ENCODE measurements around the gene SPATS2. TPM values are rescaled to one million over a fixed set of nuclear protein-coding genes. Genes with fewer than 3 reads are reported as not detected.

SPATS2 gene
- polyA plus RNA-seq, 1 experiment = 23.1 TPM

- POLR2A ChIA-PET = no interaction called here
- Histone ChIP-seq H3K27me3 (ENCODE audit: control insufficient read depth, insufficient read depth, low read length) (peaks cover 5% of the 10 kb centered on the region; the same call in 1 of the 2 replicates), H3K36me3 (ENCODE audit: control insufficient read depth, insufficient read depth, low read length) (peaks cover 29% of the 10 kb centered on the region), H3K4me3 (ENCODE audit: low read depth, low read length) (no peak overlapping the region)
- CTCF ChIA-PET = interaction anchor here (0.5 to 1.3 kb wide), 5 partner anchors 23 to 270 kb away, joined by 3 to 6 read pairs (median 4); no protein-coding TSS in a partner anchor
- no peak for TF ChIP-seq CTCF (IDR thresholded peaks at IDR 0.05; ENCODE audit: insufficient read depth, low read depth, low read length)
- no peak for DNase-seq (ENCODE audit: low read depth)
Measured at GRCh38 chr12:49556391-49557186, 189.3 kb downstream of the SPATS2 start.

DNA sequence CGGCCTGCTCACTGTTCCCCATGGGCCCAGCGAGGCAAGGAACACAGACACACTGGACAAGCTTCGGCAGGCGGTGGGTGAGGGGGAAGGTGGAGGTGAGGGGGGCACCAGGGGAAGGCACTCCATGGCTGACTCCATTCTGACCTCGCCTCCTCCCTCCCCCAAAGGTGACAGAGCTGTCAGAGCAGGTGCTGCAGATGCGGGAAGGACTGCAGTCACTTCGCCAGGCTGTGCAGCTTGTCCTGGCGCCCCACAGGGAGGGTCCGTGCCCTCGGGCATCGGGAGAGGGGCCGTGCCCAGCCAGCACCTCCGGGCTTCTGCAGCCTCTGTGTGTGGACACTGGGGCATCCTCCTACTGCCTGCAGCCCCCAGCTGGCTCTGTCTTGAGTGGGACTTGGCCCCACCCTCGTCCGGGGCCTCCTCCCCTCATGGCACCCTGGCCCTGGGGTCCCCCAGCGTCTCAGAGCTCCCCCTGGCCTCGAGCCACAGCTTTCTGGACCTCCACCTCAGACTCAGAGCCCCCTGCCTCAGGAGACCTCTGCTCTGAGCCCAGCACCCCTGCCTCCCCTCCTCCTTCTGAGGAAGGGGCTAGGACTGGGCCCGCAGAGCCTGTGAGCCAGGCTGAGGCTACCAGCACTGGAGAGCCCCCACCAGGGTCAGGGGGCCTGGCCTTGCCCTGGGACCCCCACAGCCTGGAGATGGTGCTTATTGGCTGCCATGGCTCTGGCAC lies 190.1 kb downstream of the SPATS2 start:
- ChIA-PET POLR2A (no interaction called here), CTCF (interaction anchor here (0.5 to 1.3 kb wide), 5 partner anchors 23 to 271 kb away, joined by 3 to 6 read pairs (median 5); no protein-coding TSS in a partner anchor)
- no peak for DNase-seq (ENCODE audit: low read depth)
- TF ChIP-seq CTCF (IDR thresholded peaks at IDR 0.05; ENCODE audit: insufficient read depth, low read depth, low read length) = no peak
- Histone ChIP-seq H3K27me3 (ENCODE audit: control insufficient read depth, insufficient read depth, low read length) (no peaks in the 10 kb centered on the region; the same call in 1 of the 2 replicates), H3K36me3 (ENCODE audit: control insufficient read depth, insufficient read depth, low read length) (peaks cover 32% of the 10 kb centered on the region), H3K4me3 (ENCODE audit: low read depth, low read length) (no peak overlapping the region)

DNA sequence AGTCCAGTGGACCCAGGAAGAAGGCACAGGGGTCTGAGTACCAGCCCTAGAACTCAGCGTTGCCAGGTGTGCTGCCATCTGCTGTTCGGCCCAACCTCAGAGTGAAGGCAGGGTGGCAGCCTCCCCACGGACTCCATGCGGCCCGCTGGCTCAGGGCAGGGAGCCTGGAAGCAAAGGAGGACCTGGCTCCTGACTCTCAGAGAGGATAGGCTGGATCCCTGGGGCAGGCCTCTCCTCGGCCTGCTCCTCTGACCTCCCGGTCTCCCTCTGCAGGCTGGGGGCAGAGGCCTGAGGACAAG lies 190.6 kb downstream of the SPATS2 start:
- no peaks in the 10 kb centered on the region for H3K27me3 ChIP-seq (ENCODE audit: control insufficient read depth, insufficient read depth, low read length)
- no peak overlapping the region for H3K4me3 ChIP-seq (ENCODE audit: low read depth, low read length)
- POLR2A ChIA-PET = no interaction called here
- peak; percentile 19 for TF ChIP-seq CTCF (IDR thresholded peaks at IDR 0.05; ENCODE audit: insufficient read depth, low read depth, low read length)
- CTCF ChIA-PET = interaction anchor here (1.1 to 1.2 kb wide), 3 partner anchors 22 to 226 kb away, joined by 3 to 6 read pairs (median 5); no protein-coding TSS in a partner anchor
- peaks cover 34% of the 10 kb centered on the region for H3K36me3 ChIP-seq (ENCODE audit: control insufficient read depth, insufficient read depth, low read length)
- DNase-seq (ENCODE audit: low read depth) = no peak

DNA sequence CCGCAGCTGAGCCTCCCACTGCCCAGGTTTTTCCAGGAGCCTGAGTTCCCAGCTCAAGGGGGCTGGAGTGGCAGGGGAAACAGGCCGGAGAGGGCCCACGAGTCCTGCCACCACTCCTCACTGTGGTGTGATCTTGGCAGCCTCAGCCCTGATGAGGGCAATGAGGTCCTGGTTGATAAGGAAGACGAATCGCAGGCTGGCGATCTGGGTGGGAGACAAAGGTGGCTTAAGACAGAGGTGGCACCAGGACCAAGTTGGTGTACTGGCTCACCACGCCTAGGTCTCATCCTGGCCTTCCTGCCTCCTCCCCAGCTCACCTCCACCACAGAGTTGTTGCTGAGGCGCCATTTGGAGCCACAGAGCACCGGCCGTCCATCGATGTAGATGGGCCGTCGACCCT lies 191.3 kb downstream of the SPATS2 start:
- ChIA-PET POLR2A (no interaction called here), CTCF (interaction anchor here (0.6 to 1.2 kb wide), 3 partner anchors 200 to 227 kb away, joined by 3 to 5 read pairs (median 3); no protein-coding TSS in a partner anchor)

More for the DNA sequence above, 191.3 kb downstream of the SPATS2 start:
- Histone ChIP-seq H3K36me3 (ENCODE audit: control insufficient read depth, insufficient read depth, low read length) (peaks cover 38% of the 10 kb centered on the region), H3K4me3 (ENCODE audit: low read depth, low read length) (no peak overlapping the region), H3K27me3 (ENCODE audit: control insufficient read depth, insufficient read depth, low read length) (no peaks in the 10 kb centered on the region)
- no peak for DNase-seq (ENCODE audit: low read depth)
- TF ChIP-seq CTCF (IDR thresholded peaks at IDR 0.05; ENCODE audit: insufficient read depth, low read depth, low read length) = no peak

All from BJ (cell line).